HG02610 (cell line): Measurements from ENCODE around the gene KLF5.

Experiments used
- ATAC-seq: cut with Tn5 transposase; IDR thresholded peaks from one replicate; pipeline ENCODE4 v1.9.1; 2021; ENCODE audit warnings: mild to moderate bottlenecking, moderate library complexity; ENCODE audit not compliant: unreplicated experiment

The KLF5 gene

DNA sequence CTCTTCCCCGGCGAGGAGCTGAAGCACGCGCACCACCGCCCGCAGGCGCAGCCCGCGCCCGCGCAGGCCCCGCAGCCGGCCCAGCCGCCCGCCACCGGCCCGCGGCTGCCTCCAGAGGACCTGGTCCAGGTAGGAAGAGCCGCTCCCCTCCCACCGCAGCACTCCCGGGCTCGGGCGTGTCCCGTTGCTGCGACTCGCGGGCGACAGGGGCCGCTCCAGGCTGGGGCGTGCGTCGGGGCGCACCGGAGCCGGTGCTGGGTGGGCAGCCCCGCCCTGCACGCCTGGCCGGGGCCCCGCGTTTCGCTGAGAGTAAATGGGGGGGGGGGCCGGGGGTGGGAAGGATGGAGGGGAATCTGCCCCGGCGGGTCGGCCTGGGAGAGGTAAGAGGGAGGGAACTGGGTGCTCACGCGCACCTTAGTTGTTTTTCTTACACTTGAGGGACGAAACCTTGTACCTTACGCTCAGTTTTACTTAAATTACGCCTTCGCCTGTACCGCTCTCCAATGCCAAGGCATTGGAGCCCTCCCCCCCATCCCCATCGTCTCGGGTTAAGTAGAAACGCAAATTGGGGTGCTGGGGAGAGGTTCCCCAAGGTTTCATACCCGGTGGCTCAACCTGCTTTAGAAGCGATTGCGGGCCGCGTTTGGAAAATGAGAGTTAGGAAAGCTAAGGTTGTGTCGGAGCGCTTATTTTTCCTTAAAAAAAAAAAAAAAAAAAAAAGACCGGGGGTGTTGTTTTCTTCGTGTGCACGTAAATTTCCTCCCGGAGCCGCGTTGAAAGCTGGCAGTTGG, 850 bp downstream of the KLF5 start:
- ATAC-seq: peak; percentile 24

DNA sequence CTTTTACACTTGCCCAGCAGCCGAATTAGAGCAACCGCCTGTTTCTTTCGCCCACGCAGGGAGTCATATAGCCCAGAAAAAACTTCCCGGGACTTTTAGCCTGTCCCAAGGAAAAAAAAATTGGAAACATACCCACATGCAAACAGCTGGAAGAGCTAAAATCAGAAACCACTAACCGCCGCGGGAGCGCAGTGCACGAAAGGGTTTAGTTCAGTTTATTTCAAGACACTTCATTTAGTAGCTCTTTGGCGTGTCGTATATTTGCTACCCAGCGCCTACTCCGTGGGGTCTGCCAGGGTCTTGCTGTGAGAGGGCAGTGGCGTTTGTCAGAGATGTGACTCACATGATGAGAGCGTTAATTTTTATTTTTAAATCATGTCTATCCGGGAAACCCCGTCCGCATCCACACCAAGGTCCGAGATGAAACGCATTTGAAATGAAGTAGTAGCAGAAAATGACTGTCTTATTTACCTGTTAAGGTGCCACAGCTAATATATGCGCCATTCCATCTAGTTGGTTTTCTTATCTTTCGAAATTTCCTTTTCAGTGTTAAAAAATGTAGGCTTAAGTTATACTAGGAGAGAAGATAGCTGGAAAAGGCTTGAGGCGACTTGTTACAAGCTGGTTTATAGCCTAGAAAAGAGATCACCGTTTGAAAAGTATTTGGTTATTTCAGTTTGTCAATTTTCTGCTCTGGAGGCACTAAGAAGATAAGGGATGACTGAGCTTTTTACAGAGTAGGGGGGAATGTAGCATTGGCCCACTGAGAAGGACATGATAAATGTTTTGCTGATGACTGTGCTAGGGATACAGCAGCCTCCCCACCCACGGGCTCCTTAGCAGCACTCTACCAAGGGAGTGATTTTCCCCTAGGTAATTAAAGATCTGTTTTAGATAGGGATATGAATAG, 1.7 kb downstream of the KLF5 start:
- no peak for ATAC-seq

DNA sequence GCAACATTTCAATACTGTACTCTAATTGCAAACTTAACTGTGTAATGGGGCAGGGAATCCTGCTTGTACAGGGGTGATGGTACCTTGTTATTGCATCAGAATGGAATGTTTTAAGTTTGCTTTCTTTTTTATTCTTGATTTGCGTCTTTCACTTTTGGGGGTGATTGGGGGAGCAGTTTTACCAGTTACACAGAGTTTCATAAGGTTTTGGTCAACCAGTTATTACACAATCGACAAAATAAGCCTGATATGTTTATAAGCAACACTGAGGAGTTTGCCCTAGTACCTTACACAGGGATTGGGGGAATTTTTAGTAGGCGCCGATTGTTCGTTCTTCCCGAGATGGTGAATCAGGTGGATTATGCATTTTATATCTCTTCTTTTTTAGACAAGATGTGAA, 2.7 kb downstream of the KLF5 start:
- no peak for ATAC-seq

DNA sequence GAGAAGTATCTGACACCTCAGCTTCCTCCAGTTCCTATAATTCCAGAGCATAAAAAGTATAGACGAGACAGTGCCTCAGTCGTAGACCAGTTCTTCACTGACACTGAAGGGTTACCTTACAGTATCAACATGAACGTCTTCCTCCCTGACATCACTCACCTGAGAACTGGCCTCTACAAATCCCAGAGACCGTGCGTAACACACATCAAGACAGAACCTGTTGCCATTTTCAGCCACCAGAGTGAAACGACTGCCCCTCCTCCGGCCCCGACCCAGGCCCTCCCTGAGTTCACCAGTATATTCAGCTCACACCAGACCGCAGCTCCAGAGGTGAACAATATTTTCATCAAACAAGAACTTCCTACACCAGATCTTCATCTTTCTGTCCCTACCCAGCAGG, 3.1 kb downstream of the KLF5 start:
- ATAC-seq: no peak

DNA sequence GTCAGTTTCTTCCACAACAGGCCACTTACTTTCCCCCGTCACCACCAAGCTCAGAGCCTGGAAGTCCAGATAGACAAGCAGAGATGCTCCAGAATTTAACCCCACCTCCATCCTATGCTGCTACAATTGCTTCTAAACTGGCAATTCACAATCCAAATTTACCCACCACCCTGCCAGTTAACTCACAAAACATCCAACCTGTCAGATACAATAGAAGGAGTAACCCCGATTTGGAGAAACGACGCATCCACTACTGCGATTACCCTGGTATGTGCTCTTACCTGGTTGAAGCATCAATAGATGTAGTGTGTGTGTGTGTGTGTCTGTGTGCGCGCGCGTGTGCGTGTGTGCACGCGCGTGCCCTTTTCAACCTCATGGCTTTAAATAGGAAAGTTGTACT, 3.7 kb downstream of the KLF5 start:
- no peak for ATAC-seq

DNA sequence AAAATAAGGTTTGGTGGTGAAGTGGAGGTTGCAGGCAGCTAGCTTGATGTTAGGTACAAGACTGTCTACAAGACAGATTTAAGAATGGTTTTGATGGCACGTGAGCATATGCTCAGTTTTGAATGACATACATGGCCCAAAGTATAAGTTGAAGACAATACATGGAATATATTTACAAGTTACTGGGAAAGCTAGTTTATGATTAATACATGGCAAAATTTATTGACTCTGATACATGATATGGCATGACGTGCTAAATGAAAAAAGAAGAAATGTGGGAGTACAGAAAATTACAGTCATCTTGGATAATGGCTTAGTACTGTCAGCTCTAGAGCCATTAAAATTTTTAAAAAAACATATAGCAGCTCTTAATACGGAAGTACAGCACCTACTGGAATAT, 4.4 kb downstream of the KLF5 start:
- no peak for ATAC-seq

DNA sequence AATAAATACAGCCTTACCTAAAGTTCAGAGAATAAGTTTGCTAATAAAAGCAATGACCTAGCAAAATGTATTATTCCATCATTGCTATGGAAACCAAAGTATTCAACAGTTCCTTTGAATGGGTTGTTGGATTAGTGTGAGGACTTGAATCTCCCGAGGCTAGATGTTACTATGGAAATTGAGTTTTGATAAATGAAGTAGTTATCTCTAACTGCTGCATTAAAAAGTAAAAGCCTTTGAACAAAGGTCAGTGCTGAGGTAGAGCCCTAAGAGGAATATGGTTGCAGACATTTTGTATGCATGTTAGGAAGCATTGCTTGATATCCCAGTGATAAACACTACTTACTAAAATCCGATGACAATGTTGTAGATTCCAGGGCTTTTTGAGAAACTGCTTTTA, 6.2 kb downstream of the KLF5 start:
- no peak for ATAC-seq

DNA sequence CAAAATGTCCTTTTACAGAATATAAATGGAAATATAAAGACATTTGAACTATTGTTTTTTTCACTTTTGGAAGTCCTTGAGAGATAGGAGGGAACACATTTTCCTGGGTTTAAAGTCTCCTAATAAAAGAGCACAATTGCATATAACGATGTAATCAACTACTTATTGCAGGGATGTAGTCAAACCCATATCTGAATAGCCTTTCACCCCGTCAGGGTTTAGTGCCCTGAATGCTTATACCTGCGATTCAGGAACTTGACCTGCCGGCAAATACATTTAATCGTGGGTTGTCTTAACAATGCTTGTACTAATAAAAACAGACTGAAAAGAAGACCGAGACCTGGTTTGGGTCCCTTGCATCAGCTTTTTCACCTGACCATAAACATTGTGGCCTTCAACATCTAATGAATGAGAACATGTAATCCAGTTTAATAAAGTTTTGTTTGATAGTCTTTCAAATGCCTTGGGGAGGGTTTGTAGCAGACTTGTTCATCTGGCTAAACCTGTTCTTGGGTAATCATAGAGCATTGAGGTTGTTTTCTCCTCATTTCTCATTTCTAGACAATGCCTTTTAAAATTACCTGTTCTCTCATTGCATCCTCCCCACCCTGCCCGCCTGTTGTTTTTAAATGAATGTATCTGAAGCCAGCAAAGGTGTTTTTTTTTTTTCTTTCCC, 7.0 kb downstream of the KLF5 start:
- ATAC-seq: no peak

DNA sequence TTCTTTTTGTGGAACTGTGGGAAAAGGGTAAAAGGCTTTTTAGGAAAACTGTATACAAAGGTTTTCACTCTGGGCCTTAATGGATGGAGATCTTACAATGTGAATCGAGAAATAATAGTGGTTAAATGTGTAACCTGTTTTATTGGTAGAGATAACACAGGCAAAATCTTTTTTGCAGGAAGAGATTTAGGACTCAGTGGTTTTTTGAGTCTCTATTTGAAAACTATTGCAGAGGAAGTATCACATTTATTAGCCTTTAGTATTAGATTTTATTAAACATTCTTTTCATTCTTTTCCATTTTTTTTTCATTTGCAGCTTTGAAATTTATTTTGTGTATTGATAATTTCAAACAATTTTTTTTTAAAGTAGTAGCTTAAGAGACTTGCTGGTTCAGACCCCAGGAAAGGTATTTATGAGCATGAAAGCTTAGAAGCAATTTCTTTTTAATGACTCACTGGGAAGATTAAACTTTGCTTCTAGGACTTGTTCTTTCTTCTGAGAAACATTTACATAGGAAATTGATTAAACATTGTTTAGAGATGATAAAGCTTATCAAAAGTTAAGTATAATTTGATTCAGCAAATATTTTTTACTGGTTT, 10.5 kb downstream of the KLF5 start:
- ATAC-seq: no peak

DNA sequence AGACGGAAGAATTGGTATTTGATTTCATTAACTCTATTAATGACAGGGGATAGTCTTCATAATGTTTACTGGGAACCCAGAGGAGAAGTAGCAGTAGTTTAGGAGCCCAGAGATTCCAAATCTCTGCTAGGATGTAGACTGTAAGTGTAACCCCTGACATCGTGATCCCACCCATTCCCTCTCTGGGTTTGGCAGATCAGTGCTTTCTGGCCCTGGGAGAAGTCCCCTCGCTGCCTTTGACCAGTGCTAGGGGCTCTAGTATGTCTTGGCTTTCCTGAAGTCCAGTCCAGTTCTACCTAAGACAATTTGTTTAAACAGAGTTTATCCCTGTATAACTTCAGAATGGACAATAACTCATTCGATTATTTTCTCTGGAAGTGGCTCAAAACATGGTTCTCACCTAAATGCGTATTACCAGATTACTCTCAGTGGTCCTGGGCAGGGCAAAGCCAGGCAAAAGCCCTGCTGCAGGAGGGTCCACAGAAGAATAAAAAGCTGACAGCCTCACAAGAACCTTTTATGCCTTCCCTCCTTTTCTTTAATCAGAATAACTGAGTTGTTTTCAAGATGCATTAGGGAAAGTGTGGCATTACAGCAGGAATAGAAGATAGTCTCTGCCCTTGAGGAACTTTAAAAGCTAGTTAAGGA, 11.8 kb downstream of the KLF5 start:
- no peak for ATAC-seq

DNA sequence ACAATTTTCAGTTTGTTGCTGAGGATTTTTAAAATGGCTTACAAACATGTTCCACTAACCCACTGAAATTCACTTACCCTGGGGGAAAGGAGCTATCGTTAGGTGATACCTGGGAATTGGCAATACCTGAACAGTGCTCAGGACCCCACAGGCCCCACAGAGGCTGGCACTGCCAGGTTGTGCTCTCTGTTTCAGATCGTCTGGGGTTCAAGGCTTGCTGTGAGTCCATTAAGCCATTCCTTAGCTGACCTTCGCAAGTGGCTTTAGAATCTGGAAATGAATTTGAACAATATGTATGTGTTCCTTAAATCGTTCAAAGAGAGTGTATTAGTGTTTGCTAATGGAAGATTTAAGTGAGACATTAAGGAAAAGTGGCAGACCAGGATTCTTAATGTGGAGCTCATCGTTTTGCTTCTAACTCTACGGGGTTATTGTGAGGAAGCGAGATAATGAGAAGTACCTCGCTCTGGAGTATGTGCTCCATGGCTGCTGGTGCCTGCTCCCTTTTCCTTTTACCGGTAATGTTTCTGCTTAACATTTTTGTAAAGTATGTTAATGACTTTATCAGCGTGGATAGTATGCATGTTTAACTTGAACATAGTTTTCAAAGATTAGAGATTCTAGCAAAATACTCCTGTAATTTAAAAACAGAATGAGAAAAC, 13.6 kb downstream of the KLF5 start:
- ATAC-seq: no peak

DNA sequence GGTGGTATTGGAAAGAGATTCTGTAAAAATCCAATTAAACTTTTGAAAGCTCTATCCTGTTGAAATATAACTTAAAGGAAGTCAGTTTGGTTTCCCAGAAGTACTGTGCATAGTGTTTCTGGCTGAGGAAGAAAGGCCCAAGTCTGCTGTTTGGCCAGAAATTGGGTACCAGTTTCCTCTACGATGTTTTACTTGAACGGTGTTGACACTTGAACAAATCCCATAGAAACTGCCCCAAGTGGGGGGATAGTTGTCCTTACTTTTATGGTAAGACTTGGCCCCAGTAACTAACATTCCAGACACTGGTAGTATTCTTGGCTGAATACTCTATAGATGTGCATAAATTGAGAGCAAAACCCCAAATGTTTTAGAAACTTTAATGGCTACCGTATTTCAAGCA, 14.2 kb downstream of the KLF5 start:
- ATAC-seq: no peak

DNA sequence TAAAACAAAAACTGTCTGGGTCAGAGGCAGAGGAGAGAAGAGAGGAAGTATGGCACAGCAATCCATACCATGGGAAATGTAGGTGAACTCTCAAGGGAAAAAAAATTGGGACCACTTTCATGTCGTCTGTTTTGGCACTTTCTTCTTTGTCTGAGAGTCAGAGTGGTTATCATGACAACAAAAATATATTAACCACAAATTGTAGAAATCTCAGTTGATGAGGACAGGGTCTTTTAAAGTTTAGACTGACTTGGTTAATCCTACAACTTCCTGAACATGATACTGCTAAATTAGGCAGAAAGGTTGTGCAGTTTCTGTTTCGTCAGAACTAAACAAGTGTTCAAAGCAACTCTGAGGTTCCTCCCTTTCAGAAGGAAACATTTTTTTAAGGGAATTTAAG, 15.2 kb downstream of the KLF5 start:
- ATAC-seq: peak; percentile 73

DNA sequence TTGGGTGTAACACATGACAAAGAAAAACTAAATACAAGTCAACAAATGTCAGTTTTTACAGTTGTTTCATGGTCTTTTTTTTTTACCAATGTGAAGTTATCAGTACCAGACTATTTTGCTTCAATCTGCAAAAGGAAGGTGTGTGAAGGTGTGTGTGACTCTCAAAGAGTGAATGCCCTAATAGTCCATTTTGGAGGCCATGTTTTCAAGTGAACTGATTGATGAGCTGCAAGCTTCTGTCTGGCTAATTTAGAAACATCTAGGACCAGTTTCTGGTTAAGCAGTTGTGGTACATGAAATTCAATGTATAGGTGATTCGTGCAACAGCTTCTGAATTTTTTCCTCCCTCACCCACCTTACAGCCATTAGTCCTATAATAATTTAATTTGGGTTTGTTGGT, 16.1 kb downstream of the KLF5 start:
- ATAC-seq: no peak

DNA sequence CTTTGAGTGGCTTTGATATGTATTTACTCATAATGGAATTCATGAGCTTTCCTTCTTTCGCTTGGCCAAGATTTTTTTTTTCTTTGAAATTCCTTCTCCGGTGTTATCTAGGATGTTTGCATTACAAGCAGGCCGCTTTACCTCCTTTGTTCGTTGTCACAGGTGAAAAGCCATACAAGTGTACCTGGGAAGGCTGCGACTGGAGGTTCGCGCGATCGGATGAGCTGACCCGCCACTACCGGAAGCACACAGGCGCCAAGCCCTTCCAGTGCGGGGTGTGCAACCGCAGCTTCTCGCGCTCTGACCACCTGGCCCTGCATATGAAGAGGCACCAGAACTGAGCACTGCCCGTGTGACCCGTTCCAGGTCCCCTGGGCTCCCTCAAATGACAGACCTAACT, 16.7 kb downstream of the KLF5 start:
- no peak for ATAC-seq

DNA sequence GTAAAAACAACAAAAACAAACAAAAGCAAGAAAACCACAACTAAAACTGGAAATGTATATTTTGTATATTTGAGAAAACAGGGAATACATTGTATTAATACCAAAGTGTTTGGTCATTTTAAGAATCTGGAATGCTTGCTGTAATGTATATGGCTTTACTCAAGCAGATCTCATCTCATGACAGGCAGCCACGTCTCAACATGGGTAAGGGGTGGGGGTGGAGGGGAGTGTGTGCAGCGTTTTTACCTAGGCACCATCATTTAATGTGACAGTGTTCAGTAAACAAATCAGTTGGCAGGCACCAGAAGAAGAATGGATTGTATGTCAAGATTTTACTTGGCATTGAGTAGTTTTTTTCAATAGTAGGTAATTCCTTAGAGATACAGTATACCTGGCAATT, 17.1 kb downstream of the KLF5 start:
- no peak for ATAC-seq

DNA sequence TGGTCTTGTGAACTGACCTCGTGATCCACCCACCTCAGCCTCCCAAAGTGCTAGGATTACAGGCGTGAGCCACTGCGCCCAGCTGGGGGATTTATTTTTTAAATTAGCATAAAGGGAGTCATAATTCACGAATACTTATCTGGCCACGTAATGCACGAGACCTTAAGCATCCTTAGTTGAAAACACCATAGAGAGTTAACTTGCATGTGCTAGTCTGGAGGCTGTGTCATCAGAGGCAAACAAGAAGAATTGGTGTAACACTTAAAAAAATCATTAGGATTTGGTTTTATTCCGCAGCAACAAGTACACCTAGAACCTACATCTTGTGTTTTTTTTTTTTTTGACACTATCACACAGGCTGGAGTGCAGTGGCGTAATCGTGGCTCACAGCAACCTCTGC, 19.1 kb downstream of the KLF5 start:
- no peak for ATAC-seq

DNA sequence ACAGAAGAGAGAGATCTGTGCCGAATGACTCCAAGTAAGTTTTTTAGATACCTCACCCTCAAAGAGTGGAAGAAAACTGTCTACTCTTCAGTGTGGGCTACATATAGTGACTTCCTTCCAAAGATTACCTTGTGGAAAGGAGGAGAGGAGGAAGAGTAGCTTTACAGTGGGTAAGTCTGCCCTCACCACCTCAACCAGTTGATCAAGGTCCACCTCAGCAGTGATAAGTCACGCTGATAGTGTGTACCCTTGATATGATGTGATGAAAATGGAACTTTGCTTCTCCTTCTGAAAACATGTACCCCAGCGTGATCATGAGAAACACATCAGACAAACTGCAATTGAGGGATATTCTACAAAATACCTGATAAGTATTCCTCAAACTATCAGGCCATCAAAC, 20.6 kb downstream of the KLF5 start:
- ATAC-seq: no peak

DNA sequence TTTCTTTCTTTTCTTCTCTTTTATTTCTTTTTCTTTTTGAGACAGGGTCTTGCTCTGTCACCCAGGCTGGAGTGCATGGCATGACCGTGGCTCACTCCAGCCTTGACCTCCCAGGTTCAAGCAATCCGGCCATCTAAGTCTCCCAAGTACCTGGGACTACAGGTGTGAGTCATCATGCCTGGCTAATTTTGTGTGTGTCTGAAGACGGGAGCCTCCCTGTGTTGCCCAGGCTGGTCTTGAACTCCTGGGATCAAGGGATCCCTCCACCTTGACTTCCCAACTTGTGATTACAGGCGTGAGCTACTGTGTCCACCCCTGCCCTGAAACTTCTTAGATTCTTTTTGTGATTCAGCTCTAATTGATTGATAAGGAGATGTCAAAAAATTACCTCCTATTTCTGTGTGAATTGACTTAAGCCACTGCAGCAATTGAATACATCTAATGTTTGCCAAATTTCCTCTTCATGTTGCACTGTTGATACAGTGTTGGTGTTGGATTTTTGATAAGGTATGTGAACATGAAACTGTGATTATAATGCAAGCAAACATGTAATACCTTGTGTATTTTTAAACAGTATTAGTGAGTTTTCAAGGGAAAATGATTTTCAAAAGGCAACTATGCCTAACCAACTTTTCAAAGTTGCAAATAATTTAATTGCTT, 22.6 kb downstream of the KLF5 start:
- no peak for ATAC-seq

DNA sequence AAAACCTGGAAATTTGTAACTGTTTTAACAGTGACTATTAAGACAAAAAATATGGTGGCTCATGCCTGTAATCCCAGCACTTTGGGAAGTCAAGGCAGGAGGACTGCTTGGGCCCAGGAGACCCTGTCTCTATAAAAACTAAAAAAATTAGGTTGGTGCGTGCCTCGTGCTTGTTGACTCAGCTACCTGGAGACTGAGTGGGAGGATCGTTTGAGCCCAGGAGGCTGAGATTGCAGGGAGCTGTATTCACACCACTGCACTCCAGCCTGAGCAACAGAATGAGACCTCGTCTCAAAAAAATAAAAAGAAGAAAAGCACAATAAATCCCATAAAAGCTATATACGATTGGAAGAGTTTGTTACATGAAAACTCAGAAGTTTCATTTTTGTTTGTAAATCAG, 23.7 kb downstream of the KLF5 start:
- ATAC-seq: no peak
